Fibroblast of lung (primary cell): ENCODE data around the gene REV1. TPM values are rescaled to one million over a fixed set of nuclear protein-coding genes. Genes with fewer than 3 reads are reported as not detected.
"Not testable (repeated sequence)": the region's sequence is repeated elsewhere in the genome, so short reads cannot be mapped to it uniquely, and the experiment has no call there.

Experiments
- DNase-seq, 2 donors: peaks; one replicate each; pipeline versions ENCODE4 v3.0.0 to v3.0.0-alpha.2; 2010; ENCODE audit warnings: low read depth in 2 of 2
- H2AFZ ChIP-seq: 2 replicates; pipeline ENCODE4 v1.5.1; 2012; ENCODE audit warnings: low read length, control low read depth, inconsistent platforms
- H3K27ac ChIP-seq: 2 replicates; pipeline ENCODE4 v1.5.1; 2011; ENCODE audit warnings: low read length, control low read depth; ENCODE audit not compliant: insufficient read depth
- H3K27me3 ChIP-seq: 2 replicates; pipeline ENCODE4 v1.5.1; 2011; ENCODE audit warnings: mild to moderate bottlenecking, low read length; ENCODE audit not compliant: control insufficient read depth, insufficient read depth
- H3K36me3 ChIP-seq: 2 replicates; pipeline ENCODE4 v1.5.1; 2011; ENCODE audit warnings: low read length; ENCODE audit not compliant: control insufficient read depth, insufficient read depth
- H3K4me1 ChIP-seq: 2 replicates; pipeline ENCODE4 v1.5.1; 2011; ENCODE audit warnings: low read length; ENCODE audit not compliant: control insufficient read depth, insufficient read depth; ENCODE audit errors: extremely low read depth
- H3K4me2 ChIP-seq: 2 replicates; pipeline ENCODE4 v1.5.1; 2011; ENCODE audit warnings: low read length, control low read depth; ENCODE audit not compliant: insufficient read depth; ENCODE audit errors: extremely low read depth
- H3K4me3 ChIP-seq, 4 experiments: fragments of 200-600 bp in 1 of 4; sonication (generic) in 1 of 4; replicated peaks in 1 of 4; 2 replicates each; pipeline ENCODE4 v1.5.1; 2011 to 2016; ENCODE audit warnings: low read length in 4 of 4, low read depth in 3 of 4, mild to moderate bottlenecking in 3 of 4, control low read depth in 2 of 4, inconsistent platforms in 1 of 4, mixed read lengths in 1 of 4; ENCODE audit not compliant: insufficient read depth in 1 of 4; ENCODE audit errors: control extremely low read depth in 1 of 4
- H3K79me2 ChIP-seq: 2 replicates; pipeline ENCODE4 v1.5.1; 2012; ENCODE audit warnings: mild to moderate bottlenecking, low read length, inconsistent platforms; ENCODE audit not compliant: control insufficient read depth, insufficient read depth
- H3K9ac ChIP-seq: 2 replicates; pipeline ENCODE4 v1.5.1; 2011; ENCODE audit warnings: mild to moderate bottlenecking, low read length, control low read depth; ENCODE audit not compliant: insufficient read depth
- H3K9me3 ChIP-seq: 2 replicates; pipeline ENCODE4 v1.5.1; 2012; ENCODE audit warnings: low read depth, low read length; ENCODE audit not compliant: control insufficient read depth, insufficient read depth
- H4K20me1 ChIP-seq: 2 replicates; pipeline ENCODE4 v1.5.1; 2011; ENCODE audit warnings: low read length; ENCODE audit not compliant: control insufficient read depth, insufficient read depth; ENCODE audit errors: extremely low read depth
- EZH2 ChIP-seq: IDR thresholded peaks from 2 replicates; pipeline ENCODE4 v1.5.1; 2012; ENCODE audit warnings: low read length, control low read depth, mild to moderate bottlenecking; ENCODE audit errors: missing control alignments
- polyA plus RNA-seq, 2 donors: library from polyadenylated mRNA; depleted of rRNA in 1 of 2; stranded (reverse) in 1 of 2; unstranded in 1 of 2; fragments of >200 nt; gene quantifications; 2 replicates each; pipeline ENCODE4 v1.2.1, GENCODE V29; 2011 to 2012; ENCODE audit warnings: missing spikeins in 1 of 2
- total RNA-seq: library from RNA; depleted of rRNA; stranded (reverse); fragments of >200 nt; gene quantifications from 2 replicates; pipeline ENCODE4 v1.2.1, GENCODE V29; 2014
- TF ChIP-seq, protein P1 (sequence below), 2 donors: IDR thresholded peaks in 1 of 2; conservative IDR thresholded peaks in 1 of 2; 1 replicate in 1 of 2; 2 replicates in 1 of 2; pipeline ENCODE4 v1.5.1; 2011 to 2012; ENCODE audit warnings: low read length in 2 of 2, control low read depth in 1 of 2, inconsistent platforms in 1 of 2, low read depth in 1 of 2, mild to moderate bottlenecking in 1 of 2

The REV1 gene
- total and polyA plus RNA-seq, 2 donors (not counting 1 experiment from before 2014, with no cell fraction given), result 19.3 to 39.3 TPM

DNA sequence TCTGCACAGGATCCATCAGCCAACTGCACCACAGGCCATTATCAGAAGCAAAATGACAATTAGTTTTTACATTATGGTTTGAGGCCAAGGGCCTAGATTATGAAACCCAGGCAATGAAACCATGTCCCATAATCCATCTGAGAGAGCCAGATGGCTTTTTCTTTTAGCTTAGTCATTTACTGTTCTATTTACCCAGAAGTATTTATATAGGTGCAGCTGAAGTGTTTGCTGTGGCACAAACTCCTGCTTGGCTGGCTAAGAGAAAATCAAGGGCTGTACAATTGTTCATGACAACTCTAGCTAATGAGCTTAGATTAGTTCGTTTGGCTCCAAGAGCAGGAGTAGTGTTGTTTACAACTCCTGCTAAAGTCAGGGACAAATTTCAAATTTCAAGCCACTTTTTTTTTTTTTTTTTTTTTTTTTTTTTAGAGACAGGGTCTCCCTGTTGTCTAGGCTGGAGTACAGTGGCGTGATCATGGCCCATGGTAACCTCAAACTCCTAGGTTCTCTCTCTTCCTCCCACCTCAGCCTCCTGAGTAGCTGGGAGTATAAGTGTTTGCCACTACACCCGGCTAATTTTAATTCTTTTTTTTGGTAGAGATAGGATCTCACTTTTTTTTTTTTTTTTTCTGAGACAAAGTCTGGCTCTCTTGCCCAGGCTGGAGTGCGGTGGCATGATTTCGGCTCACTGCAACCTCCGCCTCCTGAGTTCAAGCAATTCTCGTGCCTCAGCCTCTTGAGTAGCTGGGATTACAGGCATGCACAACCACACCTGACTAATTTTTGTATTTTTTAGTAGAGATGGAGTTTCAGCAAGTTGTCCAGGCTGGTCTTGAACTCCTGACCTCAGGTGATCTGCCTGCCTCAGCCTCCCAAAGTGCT lies 18.4 kb upstream of the REV1 start:
- Histone ChIP-seq H3K27ac (no peak overlapping the region), H3K27me3 (peaks cover 2% of the 10 kb centered on the region), H3K36me3 (no peaks in the 10 kb centered on the region), H3K9ac (no peak overlapping the region), H2AFZ (no peak overlapping the region), H4K20me1 (no peaks in the 10 kb centered on the region), H3K9me3 (no peaks in the 10 kb centered on the region), H3K4me2 (no peak overlapping the region), H3K79me2 (no peaks in the 10 kb centered on the region), H3K4me1 (no peaks in the 10 kb centered on the region), H3K4me3 (no peak overlapping the region)
- no peak for TF ChIP-seq EZH2
- TF ChIP-seq, protein P1, sequence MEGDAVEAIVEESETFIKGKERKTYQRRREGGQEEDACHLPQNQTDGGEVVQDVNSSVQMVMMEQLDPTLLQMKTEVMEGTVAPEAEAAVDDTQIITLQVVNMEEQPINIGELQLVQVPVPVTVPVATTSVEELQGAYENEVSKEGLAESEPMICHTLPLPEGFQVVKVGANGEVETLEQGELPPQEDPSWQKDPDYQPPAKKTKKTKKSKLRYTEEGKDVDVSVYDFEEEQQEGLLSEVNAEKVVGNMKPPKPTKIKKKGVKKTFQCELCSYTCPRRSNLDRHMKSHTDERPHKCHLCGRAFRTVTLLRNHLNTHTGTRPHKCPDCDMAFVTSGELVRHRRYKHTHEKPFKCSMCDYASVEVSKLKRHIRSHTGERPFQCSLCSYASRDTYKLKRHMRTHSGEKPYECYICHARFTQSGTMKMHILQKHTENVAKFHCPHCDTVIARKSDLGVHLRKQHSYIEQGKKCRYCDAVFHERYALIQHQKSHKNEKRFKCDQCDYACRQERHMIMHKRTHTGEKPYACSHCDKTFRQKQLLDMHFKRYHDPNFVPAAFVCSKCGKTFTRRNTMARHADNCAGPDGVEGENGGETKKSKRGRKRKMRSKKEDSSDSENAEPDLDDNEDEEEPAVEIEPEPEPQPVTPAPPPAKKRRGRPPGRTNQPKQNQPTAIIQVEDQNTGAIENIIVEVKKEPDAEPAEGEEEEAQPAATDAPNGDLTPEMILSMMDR (conservative IDR thresholded peaks at IDR 0.05 in 1 of 2, IDR thresholded peaks at IDR 0.05 in 1 of 2; ENCODE audit: low read depth in 1 of 2, low read length in 2 of 2), result no peak
- no peak for DNase-seq

DNA sequence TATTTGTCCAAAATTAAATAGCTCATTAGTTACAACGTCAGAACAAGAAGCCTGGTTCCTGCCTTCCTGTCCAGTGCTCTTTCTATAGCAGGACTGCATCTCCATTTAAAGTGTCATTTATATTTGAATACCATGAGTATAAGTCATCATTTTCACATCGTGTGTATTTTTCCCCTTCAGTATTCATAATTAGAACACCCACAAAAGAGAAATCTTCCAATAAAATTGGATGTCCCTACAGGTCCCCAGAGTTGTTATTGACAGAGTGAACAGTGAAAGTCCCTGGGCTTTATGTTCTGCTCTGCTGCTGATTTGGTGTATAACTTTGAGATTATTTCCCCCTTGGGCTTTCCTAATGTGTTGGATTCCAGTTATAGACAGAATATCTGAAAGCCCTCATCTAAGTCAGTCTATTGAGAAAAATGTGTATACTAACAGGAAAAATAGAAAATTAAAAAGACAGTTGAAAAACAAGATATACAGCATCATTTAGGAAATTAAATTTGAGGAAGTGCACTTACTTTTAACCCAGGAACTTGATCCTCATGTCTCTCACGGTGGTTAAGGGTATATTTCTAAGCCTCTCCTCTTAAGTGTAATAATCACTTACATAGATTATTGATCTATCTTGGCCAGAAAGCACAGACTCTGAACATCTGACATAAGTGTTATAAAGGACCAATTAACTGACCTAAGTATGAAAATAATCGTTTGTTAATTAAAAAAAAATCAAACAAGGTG lies 15.2 kb upstream of the REV1 start:
- Histone ChIP-seq H3K36me3 (no peaks in the 10 kb centered on the region), H3K4me3 (no peak overlapping the region), H3K27me3 (peaks cover 2% of the 10 kb centered on the region), H3K4me1 (no peaks in the 10 kb centered on the region), H3K9ac (no peak overlapping the region), H3K9me3 (no peaks in the 10 kb centered on the region), H3K79me2 (no peaks in the 10 kb centered on the region), H3K27ac (no peak overlapping the region), H3K4me2 (no peak overlapping the region), H4K20me1 (no peaks in the 10 kb centered on the region), H2AFZ (no peak overlapping the region)
- DNase-seq, result no peak
- TF ChIP-seq, protein P1 (conservative IDR thresholded peaks at IDR 0.05 in 1 of 2, IDR thresholded peaks at IDR 0.05 in 1 of 2; ENCODE audit: low read depth in 1 of 2, low read length in 2 of 2), result no peak
- TF ChIP-seq EZH2, result no peak

DNA sequence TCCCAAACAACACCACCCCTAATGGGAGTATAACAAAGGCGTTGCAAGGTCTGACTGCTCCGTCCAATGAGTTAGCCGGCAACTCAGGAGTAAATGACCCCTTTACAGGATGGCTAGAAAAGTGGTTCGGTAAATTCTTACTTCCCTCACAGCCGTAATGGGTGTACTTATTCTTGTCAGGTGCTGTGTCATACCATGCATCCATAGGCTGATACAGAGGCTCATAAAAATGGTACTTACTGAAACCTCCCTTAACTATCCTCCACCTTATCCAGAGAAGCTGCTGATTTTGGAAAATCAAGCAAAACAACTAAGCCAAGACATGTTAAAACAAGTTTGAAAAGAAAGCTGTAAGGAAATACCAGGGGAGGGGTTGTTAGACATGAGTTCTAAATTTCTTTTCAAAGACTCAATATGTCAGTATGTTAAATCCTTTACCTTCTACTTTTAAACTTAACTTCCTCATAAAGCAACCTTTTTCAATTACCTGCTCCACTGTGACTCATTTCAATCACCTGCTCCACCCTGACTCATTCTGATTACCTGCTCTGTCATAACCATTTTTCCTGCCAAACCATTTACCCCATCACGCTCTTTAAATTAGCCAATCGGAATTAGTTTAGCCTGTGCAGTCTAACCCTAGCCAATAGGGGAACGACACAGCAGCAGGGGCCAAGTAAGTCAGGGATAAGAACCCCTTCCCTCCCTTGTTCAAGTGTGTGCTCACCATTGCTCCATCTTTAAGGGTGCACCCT lies 14.0 kb upstream of the REV1 start:
- not testable (repeated sequence) for H3K79me2 ChIP-seq, H3K4me3 ChIP-seq, DNase-seq, H3K36me3 ChIP-seq, H3K4me2 ChIP-seq, H2AFZ ChIP-seq, H3K9me3 ChIP-seq, H3K4me1 ChIP-seq, H3K27me3 ChIP-seq, H4K20me1 ChIP-seq, H3K9ac ChIP-seq, H3K27ac ChIP-seq
